GM21619 (cell line): ENCODE measurements around the gene ARL5B.

Experiments
- ATAC-seq: cut with Tn5 transposase; IDR thresholded peaks from one replicate; pipeline ENCODE4 v1.9.1; 2021; ENCODE audit not compliant: unreplicated experiment

ARL5B gene

GRCh38 chr10:18699849-18700840 is 40.9 kb downstream of the ARL5B start:
- no peak for ATAC-seq

GRCh38 chr10:18703521-18703920 is 44.3 kb downstream of the ARL5B start:
- no peak for ATAC-seq

GRCh38 chr10:18710201-18710653 is 51.0 kb downstream of the ARL5B start:
- no peak for ATAC-seq

DNA sequence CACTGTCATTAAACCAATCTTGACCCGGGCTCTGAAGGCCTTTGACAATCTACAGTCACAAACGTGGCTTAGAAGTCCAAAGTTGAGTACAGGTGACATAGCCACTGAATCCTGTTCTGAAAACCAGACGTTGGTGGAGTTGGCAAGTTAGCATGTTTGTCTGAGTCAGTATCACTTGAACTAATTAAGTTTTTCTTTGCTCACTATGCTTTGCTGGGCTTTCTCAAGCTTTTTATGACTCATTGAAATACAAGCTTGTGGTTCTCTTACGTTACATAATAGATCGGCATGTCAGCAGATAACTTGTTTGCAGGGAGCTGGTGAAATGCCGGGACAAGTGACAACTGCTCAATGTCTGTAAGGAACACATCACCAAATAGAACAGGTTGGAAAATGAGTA is 53.8 kb downstream of the ARL5B start:
- ATAC-seq, result no peak

DNA sequence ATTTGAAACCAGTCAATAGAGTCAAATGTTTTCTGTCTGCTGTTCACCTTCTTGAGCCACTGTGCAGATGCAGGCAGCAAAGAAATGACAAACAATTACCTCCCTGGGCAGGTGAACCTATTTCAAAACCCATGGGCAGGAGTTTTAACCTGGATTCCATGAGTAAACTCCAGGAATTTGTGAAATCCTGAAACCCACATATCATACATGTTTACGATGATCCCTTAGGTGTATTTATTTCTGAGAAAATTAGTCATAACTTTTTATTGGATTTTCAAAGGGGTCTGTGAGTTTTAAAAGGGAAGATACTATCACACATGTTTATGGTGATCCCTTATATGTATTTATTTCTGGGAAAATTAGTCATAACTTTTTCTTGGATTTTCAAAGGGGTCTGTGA is 59.8 kb downstream of the ARL5B start:
- no peak for ATAC-seq

GRCh38 chr10:18719811-18720210 is 60.6 kb downstream of the ARL5B start:
- ATAC-seq, result no peak

GRCh38 chr10:18721067-18721466 is 61.8 kb downstream of the ARL5B start:
- ATAC-seq, result no peak

- no peak for ATAC-seq
Measured at GRCh38 chr10:18723801-18724200, 64.6 kb downstream of the ARL5B start.
